VCaP (cell line): ENCODE measurements around the gene TCHHL1.

Experiments used
- H3K27ac ChIP-seq: fragments of 450-650 bp; 2 replicates; pipeline ENCODE4 v1.5.1; 2017
- TF ChIP-seq, protein P1 (sequence below): fragments of 450-650 bp; conservative IDR thresholded peaks from 2 replicates; pipeline ENCODE4 v1.5.1; 2017; ENCODE audit warnings: mild to moderate bottlenecking, moderate library complexity

Gene TCHHL1

DNA sequence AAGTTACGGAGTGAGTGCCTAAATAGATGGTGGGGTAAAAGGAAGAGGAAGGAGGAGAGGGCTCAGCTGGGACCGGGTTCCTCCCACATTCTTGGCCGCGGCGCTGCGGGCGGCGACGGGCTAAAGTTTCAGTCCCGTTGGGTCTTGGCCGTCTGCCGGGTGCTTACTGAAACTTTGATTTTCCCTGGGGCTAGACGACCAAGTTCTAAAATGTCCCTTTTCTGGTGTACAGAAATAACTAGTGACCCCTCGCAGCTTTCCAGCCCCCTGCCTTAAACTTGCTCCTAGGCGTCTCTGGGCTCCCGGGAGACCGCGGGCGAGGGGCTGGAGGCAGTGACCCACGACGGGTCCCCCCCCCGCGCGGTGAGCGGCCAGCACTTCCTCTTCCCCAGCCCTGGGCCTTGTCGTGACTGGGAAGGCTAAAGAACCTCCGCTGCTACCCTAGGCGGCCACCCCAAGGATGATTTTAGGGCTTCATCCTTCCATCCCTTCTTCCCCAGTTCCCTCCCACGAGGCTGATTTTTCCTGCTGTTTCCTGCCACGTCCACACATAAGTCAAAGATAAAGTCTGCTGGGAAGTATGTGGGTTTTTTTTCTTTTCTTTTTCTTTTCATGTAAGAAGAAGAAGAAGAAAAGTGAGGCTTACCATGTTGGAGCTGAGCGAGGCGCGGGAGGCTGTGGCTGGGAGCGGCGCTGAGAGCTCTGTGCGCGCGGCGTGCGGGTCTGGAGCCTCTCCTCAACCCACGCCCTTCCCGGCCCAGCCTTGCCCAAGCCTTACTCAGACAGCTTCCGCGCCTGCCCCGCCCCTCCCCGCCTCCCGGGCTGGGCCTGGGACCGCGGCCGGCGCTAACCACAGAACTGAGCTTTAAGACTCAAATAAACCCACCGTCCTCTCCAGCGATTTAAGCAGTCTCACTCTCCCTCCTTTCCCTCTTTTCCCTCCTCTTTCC is 52.3 kb downstream of the TCHHL1 start, which contains the start of gene S100A11:
Gene S100A11, minus strand, starts transcription at position 738 of the 950 bp plus-strand sequence. Its CDS starts 89 bp downstream, at position 649.
- TF ChIP-seq, protein P1, sequence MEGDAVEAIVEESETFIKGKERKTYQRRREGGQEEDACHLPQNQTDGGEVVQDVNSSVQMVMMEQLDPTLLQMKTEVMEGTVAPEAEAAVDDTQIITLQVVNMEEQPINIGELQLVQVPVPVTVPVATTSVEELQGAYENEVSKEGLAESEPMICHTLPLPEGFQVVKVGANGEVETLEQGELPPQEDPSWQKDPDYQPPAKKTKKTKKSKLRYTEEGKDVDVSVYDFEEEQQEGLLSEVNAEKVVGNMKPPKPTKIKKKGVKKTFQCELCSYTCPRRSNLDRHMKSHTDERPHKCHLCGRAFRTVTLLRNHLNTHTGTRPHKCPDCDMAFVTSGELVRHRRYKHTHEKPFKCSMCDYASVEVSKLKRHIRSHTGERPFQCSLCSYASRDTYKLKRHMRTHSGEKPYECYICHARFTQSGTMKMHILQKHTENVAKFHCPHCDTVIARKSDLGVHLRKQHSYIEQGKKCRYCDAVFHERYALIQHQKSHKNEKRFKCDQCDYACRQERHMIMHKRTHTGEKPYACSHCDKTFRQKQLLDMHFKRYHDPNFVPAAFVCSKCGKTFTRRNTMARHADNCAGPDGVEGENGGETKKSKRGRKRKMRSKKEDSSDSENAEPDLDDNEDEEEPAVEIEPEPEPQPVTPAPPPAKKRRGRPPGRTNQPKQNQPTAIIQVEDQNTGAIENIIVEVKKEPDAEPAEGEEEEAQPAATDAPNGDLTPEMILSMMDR: no peak
- peak within 1 kb of the TSS; percentile 98 for H3K27ac ChIP-seq

DNA sequence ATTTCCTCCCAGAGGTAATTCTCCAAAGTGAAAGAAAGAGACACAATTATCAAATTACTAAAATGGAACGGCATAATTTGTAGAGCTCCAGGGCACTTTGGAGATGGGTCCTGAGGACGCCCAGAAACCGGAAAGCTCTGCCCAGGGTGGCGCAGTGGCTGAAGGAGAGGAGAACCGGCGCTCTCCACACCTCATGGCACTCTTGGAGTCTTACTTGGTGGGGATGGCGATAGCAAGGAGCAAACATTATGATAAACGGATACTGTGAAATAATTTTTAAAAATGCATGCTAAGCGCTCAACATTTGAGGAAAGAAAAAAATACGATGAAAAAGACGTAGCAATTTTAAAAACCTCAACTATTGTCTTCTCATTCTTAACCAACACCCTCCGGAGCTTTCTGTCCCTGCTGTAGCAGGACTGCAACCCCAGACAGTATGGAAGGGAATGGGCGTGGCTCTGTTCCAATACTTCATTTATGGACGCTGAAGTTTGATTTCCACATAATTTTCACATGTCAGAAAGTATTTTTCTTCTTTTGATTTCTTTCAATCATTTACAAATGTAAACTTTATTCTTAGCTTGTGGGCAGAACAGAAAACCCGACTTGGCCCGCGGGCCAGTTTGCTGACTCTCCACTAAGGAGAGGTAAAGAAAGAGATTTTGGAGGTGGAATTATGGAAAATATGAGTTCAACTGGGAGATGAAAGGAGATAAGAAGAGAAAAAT is 53.2 kb downstream of the TCHHL1 start:
- H3K27ac ChIP-seq: peak overlapping the region; percentile 98
- TF ChIP-seq, protein P1: no peak

GRCh38 chr1:152034654-152035538 is 54.0 kb downstream of the TCHHL1 start:
- H3K27ac ChIP-seq: peak overlapping the region; percentile 98
- TF ChIP-seq, protein P1: peak; percentile 81

DNA sequence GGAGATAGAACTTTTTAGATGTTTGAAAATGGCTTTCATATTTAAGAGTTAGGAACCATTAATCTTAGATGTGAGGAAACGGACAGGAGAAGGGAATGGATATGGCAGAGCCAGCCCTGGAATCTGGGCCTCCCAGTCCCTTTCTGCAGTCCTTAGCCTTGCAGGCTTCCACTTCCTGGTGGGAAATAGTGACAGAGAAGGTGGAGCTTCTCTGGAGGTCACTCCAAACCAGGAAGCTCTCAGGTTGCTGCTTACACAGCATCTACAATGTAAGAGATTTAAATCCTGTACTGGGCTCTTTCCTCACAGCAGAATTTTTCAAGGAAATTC is 54.6 kb downstream of the TCHHL1 start:
- peak overlapping the region; percentile 98 for H3K27ac ChIP-seq
- TF ChIP-seq, protein P1: no peak
